Measurements from ENCODE around the gene RASGRP3. TPM values are rescaled to one million over a fixed set of nuclear protein-coding genes. Genes with fewer than 3 reads are reported as not detected.

Gene RASGRP3
- total RNA-seq, 5 donors from 2014 or later (not counting 1 experiment from before 2014, with no cell fraction given), result 2.7 to 7.0 (median 4.4) TPM

- Histone ChIP-seq H3K36me3 (ENCODE audit: control insufficient read depth in 2 of 2, extremely low read depth in 1 of 2, insufficient read depth in 1 of 2, low read length in 1 of 2) (no peaks in the 10 kb centered on the region), H3K27ac (ENCODE audit: low read length) (no peak overlapping the region), H3K4me3 (ENCODE audit: control insufficient read depth in 1 of 2, extremely low read depth in 1 of 2, low read length in 1 of 2) (no peak overlapping the region), H3K27me3 (replicated peaks in 1 of 2; ENCODE audit: control insufficient read depth in 2 of 2, extremely low read depth in 1 of 2, insufficient read depth in 2 of 2, low read length in 1 of 2) (no peaks in the 10 kb centered on the region), H3K9me3 (peaks cover 3% of the 10 kb centered on the region), H3K4me1 (ENCODE audit: control insufficient read depth in 1 of 2, extremely low read depth in 1 of 2, insufficient read depth in 2 of 2, low read length in 2 of 2) (no peaks in the 10 kb centered on the region)
- H3K4me1 Mint-ChIP-seq, result peaks cover 0 to 25% (median 2%) of the 10 kb centered on the region in 3 donors
- DNase-seq, result no peak
- no peak overlapping the region for H3K4me3 Mint-ChIP-seq
- H3K9me3 Mint-ChIP-seq, result peaks cover 3 to 5% (median 3%) of the 10 kb centered on the region in 3 donors
- H3K27me3 Mint-ChIP-seq, result no peaks in the 10 kb centered on the region
- WGBS (ENCODE audit: insufficient coverage), result 72% methylated on average over 5 of the region's 8 CpGs
- peaks cover 8% of the 10 kb centered on the region for H3K36me3 Mint-ChIP-seq
- ChIA-PET CTCF (interaction anchor here (0.5 to 1.5 kb wide), 3 partner anchors 13 to 1199 kb away, joined by 3 to 4 read pairs (median 4); partner anchors contain the start of gene RASGRP3 (in 1 of the 2)), POLR2A (interaction anchor here (0.5 to 0.7 kb wide), 2 partner anchors 17 to 110 kb away, joined by 4 to 6 read pairs; partner anchors contain the start of gene FAM98A (in 1 of the 2))
- no peak for ATAC-seq (replicated peaks in 1 of 4)
- H3K27ac Mint-ChIP-seq, result no peak overlapping the region
Measured at GRCh38 chr2:33488715-33489540, 12.5 kb downstream of the RASGRP3 start.

- peaks cover 3% of the 10 kb centered on the region for H3K9me3 ChIP-seq
- peaks cover 0 to 27% (median 7%) of the 10 kb centered on the region in 3 donors for H3K4me1 Mint-ChIP-seq
- H3K4me3 ChIP-seq (ENCODE audit: control insufficient read depth in 1 of 2, extremely low read depth in 1 of 2, low read length in 1 of 2), result no peak overlapping the region
- ATAC-seq (replicated peaks in 1 of 4) (no peak), DNase-seq (no peak)
- no peaks in the 10 kb centered on the region for H3K27me3 Mint-ChIP-seq
- no peak overlapping the region for H3K4me3 Mint-ChIP-seq
- 63% methylated on average over 2 of the region's 2 CpGs for WGBS (ENCODE audit: insufficient coverage)
- H3K36me3 Mint-ChIP-seq, result peaks cover 5% of the 10 kb centered on the region
- ChIA-PET POLR2A (no interaction called here), CTCF (interaction anchor here in 1 of 2 donors (0.7 to 1.5 kb wide), 3 partner anchors 14 to 253 kb away, joined by 3 to 4 read pairs (median 4); no protein-coding TSS in a partner anchor)
- H3K27me3 ChIP-seq (replicated peaks in 1 of 2; ENCODE audit: control insufficient read depth in 2 of 2, extremely low read depth in 1 of 2, insufficient read depth in 2 of 2, low read length in 1 of 2), result no peaks in the 10 kb centered on the region
- H3K36me3 ChIP-seq (ENCODE audit: control insufficient read depth in 2 of 2, extremely low read depth in 1 of 2, insufficient read depth in 1 of 2, low read length in 1 of 2), result no peaks in the 10 kb centered on the region
- no peaks in the 10 kb centered on the region for H3K4me1 ChIP-seq (ENCODE audit: control insufficient read depth in 1 of 2, extremely low read depth in 1 of 2, insufficient read depth in 2 of 2, low read length in 2 of 2)
- H3K27ac ChIP-seq (ENCODE audit: low read length), result no peak overlapping the region
- peaks cover 3 to 5% (median 3%) of the 10 kb centered on the region in 3 donors for H3K9me3 Mint-ChIP-seq
- no peak overlapping the region for H3K27ac Mint-ChIP-seq
Measured at GRCh38 chr2:33489835-33490431, 13.5 kb downstream of the RASGRP3 start.

GRCh38 chr2:33491441-33492084, 15.1 kb downstream of the RASGRP3 start:
- Histone ChIP-seq H3K4me3 (ENCODE audit: control insufficient read depth in 1 of 2, extremely low read depth in 1 of 2, low read length in 1 of 2) (no peak overlapping the region), H3K27ac (ENCODE audit: low read length) (no peak overlapping the region), H3K27me3 (replicated peaks in 1 of 2; ENCODE audit: control insufficient read depth in 2 of 2, extremely low read depth in 1 of 2, insufficient read depth in 2 of 2, low read length in 1 of 2) (no peaks in the 10 kb centered on the region), H3K36me3 (ENCODE audit: control insufficient read depth in 2 of 2, extremely low read depth in 1 of 2, insufficient read depth in 1 of 2, low read length in 1 of 2) (no peaks in the 10 kb centered on the region), H3K4me1 (ENCODE audit: control insufficient read depth in 1 of 2, extremely low read depth in 1 of 2, insufficient read depth in 2 of 2, low read length in 2 of 2) (peaks cover 0 to 2% of the 10 kb centered on the region in 2 experiments), H3K9me3 (peaks cover 2% of the 10 kb centered on the region)
- 89% methylated on average over 3 of the region's 4 CpGs for WGBS (ENCODE audit: insufficient coverage)
- DNase-seq (no peak), ATAC-seq (replicated peaks in 1 of 4) (no peak)
- ChIA-PET POLR2A (no interaction called here), CTCF (no interaction called here)
- H3K4me1 Mint-ChIP-seq, result peaks cover 6 to 44% (median 15%) of the 10 kb centered on the region in 3 donors
- peaks cover 1 to 2% (median 1%) of the 10 kb centered on the region in 3 donors for H3K9me3 Mint-ChIP-seq
- no peaks in the 10 kb centered on the region for H3K36me3 Mint-ChIP-seq
- no peak overlapping the region for H3K4me3 Mint-ChIP-seq
- H3K27me3 Mint-ChIP-seq, result no peaks in the 10 kb centered on the region
- no peak overlapping the region for H3K27ac Mint-ChIP-seq

- CTCF ChIA-PET, result no interaction called here
- Mint-ChIP-seq H3K4me3 (no peak overlapping the region), H3K36me3 (no peaks in the 10 kb centered on the region), H3K27me3 (no peaks in the 10 kb centered on the region), H3K27ac (no peak overlapping the region), H3K9me3 (no peaks in the 10 kb centered on the region), H3K4me1 (peaks cover 12 to 50% (median 24%) of the 10 kb centered on the region in 3 donors)
- Histone ChIP-seq H3K27ac (ENCODE audit: low read length) (no peak overlapping the region), H3K4me3 (ENCODE audit: control insufficient read depth in 1 of 2, extremely low read depth in 1 of 2, low read length in 1 of 2) (no peak overlapping the region), H3K9me3 (no peaks in the 10 kb centered on the region), H3K27me3 (replicated peaks in 1 of 2; ENCODE audit: control insufficient read depth in 2 of 2, extremely low read depth in 1 of 2, insufficient read depth in 2 of 2, low read length in 1 of 2) (no peaks in the 10 kb centered on the region), H3K36me3 (ENCODE audit: control insufficient read depth in 2 of 2, extremely low read depth in 1 of 2, insufficient read depth in 1 of 2, low read length in 1 of 2) (no peaks in the 10 kb centered on the region), H3K4me1 (ENCODE audit: control insufficient read depth in 1 of 2, extremely low read depth in 1 of 2, insufficient read depth in 2 of 2, low read length in 2 of 2) (peaks cover 0 to 4% of the 10 kb centered on the region in 2 experiments)
- 100% methylated on average over 3 of the region's 6 CpGs for WGBS (ENCODE audit: insufficient coverage)
- no peak for DNase-seq
- POLR2A ChIA-PET, result interaction anchor here in 1 of 2 donors (1.2 kb wide), 1 partner anchor 17 kb away, joined by 4 read pairs; no protein-coding TSS in a partner anchor
- no peak for ATAC-seq (replicated peaks in 1 of 4)
Measured at GRCh38 chr2:33492399-33493134, 16.1 kb downstream of the RASGRP3 start.

- Mint-ChIP-seq H3K4me3 (no peak overlapping the region), H3K27ac (no peak overlapping the region), H3K36me3 (no peaks in the 10 kb centered on the region), H3K27me3 (no peaks in the 10 kb centered on the region), H3K9me3 (no peaks in the 10 kb centered on the region), H3K4me1 (peaks cover 25 to 55% (median 31%) of the 10 kb centered on the region in 3 donors)
- DNase-seq (no peak), ATAC-seq (replicated peaks in 1 of 4) (no peak)
- no peaks in the 10 kb centered on the region for H3K9me3 ChIP-seq
- CTCF ChIA-PET, result no interaction called here
- H3K27me3 ChIP-seq (replicated peaks in 1 of 2; ENCODE audit: control insufficient read depth in 2 of 2, extremely low read depth in 1 of 2, insufficient read depth in 2 of 2, low read length in 1 of 2), result no peaks in the 10 kb centered on the region
- H3K27ac ChIP-seq (ENCODE audit: low read length), result no peak overlapping the region
- POLR2A ChIA-PET, result interaction anchor here (0.7 to 1.2 kb wide), 2 partner anchors 15 to 18 kb away, joined by 3 to 4 read pairs; no protein-coding TSS in a partner anchor
- H3K4me3 ChIP-seq (ENCODE audit: control insufficient read depth in 1 of 2, extremely low read depth in 1 of 2, low read length in 1 of 2), result no peak overlapping the region
- peaks cover 0 to 7% of the 10 kb centered on the region in 2 experiments for H3K4me1 ChIP-seq (ENCODE audit: control insufficient read depth in 1 of 2, extremely low read depth in 1 of 2, insufficient read depth in 2 of 2, low read length in 2 of 2)
- H3K36me3 ChIP-seq (ENCODE audit: control insufficient read depth in 2 of 2, extremely low read depth in 1 of 2, insufficient read depth in 1 of 2, low read length in 1 of 2), result no peaks in the 10 kb centered on the region
- no CpG with 5 or more reads among the region's 10 CpGs for WGBS (ENCODE audit: insufficient coverage)
Measured at GRCh38 chr2:33494155-33494779, 17.8 kb downstream of the RASGRP3 start.

Data from T-cell (primary cell).